K562 (cell line): ENCODE data around the gene RHCG. TPM values are rescaled to one million over a fixed set of nuclear protein-coding genes. Genes with fewer than 3 reads are reported as not detected.
A peak's percentile ranks its signal among the peaks of the same experiment; 100 is the strongest.

Experiments used
- ATAC-seq: fragments of 200-7000 bp; cut with Tn5 transposase; 3 replicates; pipeline ENCODE4 v1.9.1; 2020; ENCODE audit warnings: moderate library complexity
- BruUV-seq: library from RNA; stranded (reverse); fragments of 400-500 nt; replicated peaks from 2 replicates; lab custom pipeline; 2021; lab: Mats Ljungman, UMichigan
- CTCF ChIA-PET: fragments of 300-600 bp; formaldehyde crosslinking; extraction: SDS; loops from one replicate; lab custom pipeline; 2021; ENCODE audit warnings: low intra/inter-chr PET ratio; lab: Yijun Ruan, JAX
- POLR2A ChIA-PET: fragments of 300-600, 350-650 bp; sonication (Branson Sonifier 250); formaldehyde crosslinking; extraction: SDS; loops from one replicate; lab custom pipeline; 2021; ENCODE audit warnings: antibody characterized with exemption, inconsistent platforms; lab: Yijun Ruan, JAX
- DNase-seq, 4 experiments: peaks; one replicate each; pipeline versions ENCODE4 v3.0.0 to v3.0.0-alpha.2; 2011 to 2018; ENCODE audit warnings: low spot score in 3 of 4, mixed read lengths in 3 of 4; ENCODE audit errors: extremely low read depth in 1 of 4
- FAIRE-seq: peaks from 2 replicates; lab custom pipeline; 2011; peaks lifted over from hg19 to GRCh38; lab: Jason Lieb, UNC
- H2AFZ ChIP-seq: 2 replicates; pipeline ENCODE4 v1.6.0; 2011; ENCODE audit warnings: low read depth, low read length, control low read depth, inconsistent platforms
- H3K27ac ChIP-seq: fragments of 200-600 bp; 3 replicates; pipeline ENCODE4 v1.8.0; 2011; ENCODE audit warnings: low read depth, mild to moderate bottlenecking, control low read depth, inconsistent platforms, low read length, moderate library complexity, mixed read lengths; ENCODE audit errors: extremely low read depth
- H3K27me3 ChIP-seq, 2 experiments: fragments of 300-600 bp in 1 of 2; 2 replicates in 1 of 2; 3 replicates in 1 of 2; pipeline versions ENCODE4 v1.6.0 to v1.8.0; 2011; ENCODE audit warnings: inconsistent platforms in 2 of 2, low read length in 2 of 2, mild to moderate bottlenecking in 1 of 2, mixed read lengths in 1 of 2, moderate library complexity in 1 of 2; ENCODE audit not compliant: control insufficient read depth in 2 of 2, insufficient read depth in 2 of 2
- H3K36me3 ChIP-seq: fragments of 300-600 bp; 3 replicates; pipeline ENCODE4 v1.8.0; 2011; ENCODE audit warnings: mild to moderate bottlenecking, low read length, inconsistent platforms; ENCODE audit not compliant: control insufficient read depth, insufficient read depth
- H3K4me1 ChIP-seq, 2 experiments: fragments of 200-600 bp in 1 of 2; replicated peaks in 1 of 2; 2 replicates in 1 of 2; 3 replicates in 1 of 2; pipeline versions ENCODE4 v1.5.1 to v1.8.0; 2011; ENCODE audit warnings: inconsistent platforms in 2 of 2, low read length in 2 of 2, mild to moderate bottlenecking in 1 of 2, mixed read lengths in 1 of 2, moderate library complexity in 1 of 2; ENCODE audit not compliant: control insufficient read depth in 2 of 2, insufficient read depth in 2 of 2
- H3K4me2 ChIP-seq: 2 replicates; pipeline ENCODE4 v1.6.1; 2011; ENCODE audit warnings: low read length, control low read depth, inconsistent platforms, mixed read lengths; ENCODE audit not compliant: insufficient read depth
- H3K4me3 ChIP-seq: fragments of 200-600 bp; sonication (generic), shearing (Covaris generic); 2 replicates; pipeline ENCODE4 v1.5.1; 2016; ENCODE audit warnings: control low read depth, inconsistent platforms
- H3K79me2 ChIP-seq: fragments of 200-600 bp; 3 replicates; pipeline ENCODE4 v1.8.0; 2011; ENCODE audit warnings: low read length, inconsistent platforms; ENCODE audit not compliant: control insufficient read depth, insufficient read depth
- H3K9ac ChIP-seq, 2 experiments: 2 replicates each; pipeline versions ENCODE4 v1.6.0 to v1.6.1; 2011; ENCODE audit warnings: low read depth in 2 of 2, low read length in 2 of 2, control low read depth in 1 of 2, inconsistent platforms in 1 of 2, mild to moderate bottlenecking in 1 of 2, mixed read lengths in 1 of 2; ENCODE audit not compliant: insufficient read depth in 1 of 2
- H3K9me1 ChIP-seq: one replicate; pipeline ENCODE4 v1.6.0; 2011; ENCODE audit warnings: inconsistent platforms, mild to moderate bottlenecking, low read length, moderate library complexity; ENCODE audit not compliant: control insufficient read depth, insufficient read depth
- H3K9me3 ChIP-seq: replicated peaks from 2 replicates; pipeline ENCODE4 v1.5.1; 2011; ENCODE audit warnings: low read depth, low read length, inconsistent platforms; ENCODE audit not compliant: control insufficient read depth, insufficient read depth
- H4K20me1 ChIP-seq: replicated peaks from 2 replicates; pipeline ENCODE4 v1.6.1; 2011; ENCODE audit warnings: low read length, inconsistent platforms, mixed read lengths; ENCODE audit not compliant: control insufficient read depth, insufficient read depth
- CTCF ChIP-seq, 3 experiments: IDR thresholded peaks in 2 of 3; conservative IDR thresholded peaks in 1 of 3; 2 replicates each; pipeline ENCODE4 v1.5.1; 2011 to 2012; ENCODE audit warnings: low read length in 3 of 3, mild to moderate bottlenecking in 3 of 3, control low read depth in 2 of 3, improper control_type of control experiment in 1 of 3, inconsistent platforms in 1 of 3, low read depth in 1 of 3, mixed read lengths in 1 of 3, moderate library complexity in 1 of 3; ENCODE audit not compliant: insufficient read depth in 2 of 3
- FOXK1 ChIP-seq: sonication (generic); formaldehyde crosslinking; IDR thresholded peaks from 2 replicates; pipeline ENCODE4 v1.8.0; 2022; ENCODE audit warnings: missing genetic modification reagents, mild to moderate bottlenecking, borderline replicate concordance
- MEF2A ChIP-seq: IDR thresholded peaks from 2 replicates; pipeline ENCODE4 v1.6.1; 2011; ENCODE audit warnings: low read depth, mild to moderate bottlenecking, low read length, moderate library complexity; ENCODE audit not compliant: control insufficient read depth
- THRB ChIP-seq: fragments of 450-650 bp; formaldehyde crosslinking; conservative IDR thresholded peaks from 2 replicates; pipeline ENCODE4 v1.4.0; 2022; ENCODE audit warnings: mild to moderate bottlenecking, missing genetic modification characterization
- WGBS: fragments of 100-300 bp; shearing (Covaris generic); methylation state at CpG from one replicate; pipeline ENCODE4 v1.1.6; 2016; ENCODE audit warnings: low coverage, mixed read lengths; ENCODE audit not compliant: insufficient coverage; ENCODE audit errors: missing lambda C conversion rate; 5-methylcytosine and 5-hydroxymethylcytosine counted together
- in situ Hi-C: fragments of 300-500 bp; cut with MboI; formaldehyde crosslinking; loops from 4 replicates; pipeline ENCODE4 v1.15.0; 2018; ENCODE audit warnings: inconsistent platforms, mixed read lengths
- intact Hi-C: fragments of 100-400 bp; cut with micrococcal nuclease; formaldehyde crosslinking; loops from 2 replicates; pipeline ENCODE4 v1.14.2; 2022
- polyA plus RNA-seq, 8 experiments: library from polyadenylated mRNA; depleted of rRNA in 4 of 8; stranded (reverse) in 5 of 8; unstranded in 3 of 8; fragments of >200 nt; fragmentation: Nextera tagmentation in 2 of 8; fragmentation: Illumina TruSeq in 1 of 8; extraction: Ambion mirVana in 2 of 8; extraction: Trizol in 1 of 8; gene quantifications; 2 replicates each; pipeline versions ENCODE4 v1.2.1 to v1.2.3, GENCODE V29; 2011 to 2014; ENCODE audit warnings: inconsistent platforms in 1 of 8, missing spikeins in 1 of 8
- total RNA-seq, 7 experiments: library from RNA; depleted of rRNA in 6 of 7; stranded (reverse); fragments of >200 nt in 6 of 7; fragmentation: Illumina TruSeq in 2 of 7; extraction: Trizol in 2 of 7; gene quantifications; 2 replicates each; pipeline versions ENCODE4 v1.2.1 to v1.2.3, GENCODE V29; 2011 to 2021; ENCODE audit warnings: low replicate concordance in 1 of 7

The RHCG gene
- total and polyA plus RNA-seq, 9 of the 15 experiments (the other 6 are each of a cell fraction or from before 2014, with no cell fraction given): not detected

- H4K20me1 ChIP-seq: peaks cover 3% of the 10 kb centered on the region
- ChIA-PET CTCF (no interaction called here), POLR2A (no interaction called here)
- H3K27ac ChIP-seq: no peak overlapping the region
- H3K27me3 ChIP-seq: peaks cover 22 to 59% of the 10 kb centered on the region in 2 experiments; a peak in 4 of 5 replicates
- H3K36me3 ChIP-seq: no peaks in the 10 kb centered on the region
- H2AFZ ChIP-seq: no peak overlapping the region
- BruUV-seq: no TSS peak
- no peak overlapping the region for H3K9ac ChIP-seq
- intact Hi-C loops: no loop called here
- no peaks in the 10 kb centered on the region for H3K9me1 ChIP-seq
- H3K9me3 ChIP-seq: no peaks in the 10 kb centered on the region
- H3K79me2 ChIP-seq: no peaks in the 10 kb centered on the region
- peaks cover 0 to 4% of the 10 kb centered on the region in 2 experiments; a peak in 1 of 5 replicates for H3K4me1 ChIP-seq
- 2% methylated on average over 6 of the region's 7 CpGs for WGBS
- FAIRE-seq (no peak), ATAC-seq (no peak), DNase-seq (no peak)
- in situ Hi-C loops: no loop called here
- no peak overlapping the region for H3K4me3 ChIP-seq
- no peak overlapping the region for H3K4me2 ChIP-seq
- TF ChIP-seq FOXK1 (no peak), THRB (CRISPR knock-in tag) (0 out of 2 replicates have a peak, but pooled peaks have one; percentile 8), CTCF (IDR thresholded peaks at IDR 0.05 in 2 of 3, conservative IDR thresholded peaks at IDR 0.05 in 1 of 3; ENCODE audit: insufficient read depth in 2 of 3, low read depth in 1 of 3, low read length in 3 of 3) (peak in 1 of 3 experiments; percentile 10; a peak in 1 of 6 replicates), MEF2A (no peak)
Observed at GRCh38 chr15:89436560-89437311, 59.6 kb downstream of the RHCG start.
